GM06990 (cell line): ENCODE measurements around the gene ZFAND3.

ENCODE experiments used
- DNase-seq: peaks from one replicate; pipeline ENCODE4 v3.0.0-alpha.2; 2011; ENCODE audit not compliant: insufficient read length; ENCODE audit errors: extremely low read depth
- H3K27me3 ChIP-seq: replicated peaks from 2 replicates; pipeline ENCODE4 v1.6.0; 2011; ENCODE audit warnings: low read length; ENCODE audit not compliant: control insufficient read depth, insufficient read depth
- H3K36me3 ChIP-seq: 2 replicates; pipeline ENCODE4 v1.5.1; 2011; ENCODE audit warnings: low read length; ENCODE audit not compliant: control insufficient read depth, insufficient read depth
- H3K4me3 ChIP-seq: replicated peaks from 2 replicates; pipeline ENCODE4 v1.5.1; 2011; ENCODE audit warnings: low read depth, mild to moderate bottlenecking, control low read depth, low read length
- TF ChIP-seq, protein P1 (sequence below): IDR thresholded peaks from 2 replicates; pipeline ENCODE4 v1.5.1; 2011; ENCODE audit warnings: low read length, control low read depth, mild to moderate bottlenecking, inconsistent platforms; ENCODE audit not compliant: insufficient read depth, poor library complexity, severe bottlenecking

The ZFAND3 gene

DNA sequence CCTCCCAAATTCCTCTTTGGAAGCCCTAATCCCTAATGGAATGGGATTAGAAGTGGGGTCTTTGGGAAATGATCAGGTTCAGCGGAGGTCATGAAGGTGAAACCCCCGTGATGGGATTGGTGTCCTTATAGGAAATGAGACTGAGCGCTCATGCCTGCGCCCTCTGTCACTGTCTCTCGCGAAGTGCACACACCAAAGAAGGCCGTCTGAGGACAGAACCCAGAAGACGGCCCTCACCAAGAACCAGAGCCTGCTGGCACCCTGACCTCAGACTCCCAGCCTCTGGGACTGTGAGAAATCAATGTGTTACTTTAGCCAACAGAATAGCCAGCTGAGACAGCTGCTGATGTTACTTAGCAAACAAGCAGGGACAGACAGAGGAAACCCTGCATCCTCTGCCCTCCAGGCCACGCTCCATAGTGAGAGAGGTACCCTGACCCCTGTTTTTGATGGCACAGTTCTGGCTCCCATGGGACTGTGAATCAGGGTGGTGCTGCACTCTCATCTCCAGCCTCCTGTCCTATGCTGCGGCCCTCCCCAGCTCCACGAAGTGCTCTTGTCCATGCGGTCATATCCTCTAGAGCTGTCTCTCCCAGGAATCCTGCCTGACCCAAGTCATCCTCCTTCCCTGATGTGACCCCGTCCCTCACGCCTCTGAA lies 369.3 kb downstream of the ZFAND3 start:
- no peaks in the 10 kb centered on the region for H3K27me3 ChIP-seq
- no peaks in the 10 kb centered on the region for H3K36me3 ChIP-seq
- H3K4me3 ChIP-seq, result no peak overlapping the region
- DNase-seq, result no peak
- TF ChIP-seq, protein P1, sequence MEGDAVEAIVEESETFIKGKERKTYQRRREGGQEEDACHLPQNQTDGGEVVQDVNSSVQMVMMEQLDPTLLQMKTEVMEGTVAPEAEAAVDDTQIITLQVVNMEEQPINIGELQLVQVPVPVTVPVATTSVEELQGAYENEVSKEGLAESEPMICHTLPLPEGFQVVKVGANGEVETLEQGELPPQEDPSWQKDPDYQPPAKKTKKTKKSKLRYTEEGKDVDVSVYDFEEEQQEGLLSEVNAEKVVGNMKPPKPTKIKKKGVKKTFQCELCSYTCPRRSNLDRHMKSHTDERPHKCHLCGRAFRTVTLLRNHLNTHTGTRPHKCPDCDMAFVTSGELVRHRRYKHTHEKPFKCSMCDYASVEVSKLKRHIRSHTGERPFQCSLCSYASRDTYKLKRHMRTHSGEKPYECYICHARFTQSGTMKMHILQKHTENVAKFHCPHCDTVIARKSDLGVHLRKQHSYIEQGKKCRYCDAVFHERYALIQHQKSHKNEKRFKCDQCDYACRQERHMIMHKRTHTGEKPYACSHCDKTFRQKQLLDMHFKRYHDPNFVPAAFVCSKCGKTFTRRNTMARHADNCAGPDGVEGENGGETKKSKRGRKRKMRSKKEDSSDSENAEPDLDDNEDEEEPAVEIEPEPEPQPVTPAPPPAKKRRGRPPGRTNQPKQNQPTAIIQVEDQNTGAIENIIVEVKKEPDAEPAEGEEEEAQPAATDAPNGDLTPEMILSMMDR, result no peak

DNA sequence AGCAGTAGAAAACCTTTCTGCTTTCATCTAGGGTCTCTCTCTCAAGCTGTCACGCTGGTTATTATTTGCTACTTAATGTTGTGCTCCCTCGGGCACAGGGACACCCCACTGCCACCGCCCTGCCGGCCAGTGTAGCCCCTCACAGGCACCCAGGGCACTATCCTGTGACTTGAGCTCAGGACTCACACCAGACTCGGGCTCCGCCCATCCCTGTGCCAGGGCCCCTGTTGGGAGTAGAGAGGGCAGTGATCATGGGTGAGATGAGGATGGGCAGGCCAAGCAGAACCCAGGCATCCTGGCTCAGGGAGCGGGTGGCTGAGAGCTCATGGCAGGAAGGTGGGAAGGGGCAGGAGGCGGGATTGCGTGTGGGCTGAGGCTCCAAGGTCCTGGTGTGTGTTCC lies 371.9 kb downstream of the ZFAND3 start:
- DNase-seq, result no peak
- TF ChIP-seq, protein P1, result no peak
- Histone ChIP-seq H3K36me3 (no peaks in the 10 kb centered on the region), H3K27me3 (no peaks in the 10 kb centered on the region), H3K4me3 (no peak overlapping the region)

DNA sequence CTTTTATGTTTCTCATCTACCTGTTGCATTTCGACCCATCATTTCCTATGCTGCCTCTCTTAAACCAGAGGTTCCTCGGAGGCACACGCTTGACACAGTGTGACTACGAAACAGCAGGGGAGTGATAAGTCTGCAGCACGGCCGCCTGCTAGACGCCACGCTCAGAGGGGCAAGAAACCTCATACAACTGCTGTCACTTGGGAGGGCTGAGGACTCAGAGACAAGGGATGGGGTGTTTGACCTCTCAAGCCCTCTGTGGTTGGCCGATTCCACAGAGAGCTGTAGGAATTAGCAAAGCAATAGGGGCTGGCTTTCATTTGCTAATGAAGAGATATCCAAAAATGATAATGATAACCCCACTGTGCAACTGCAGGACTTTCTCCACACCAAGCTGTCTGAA lies 372.5 kb downstream of the ZFAND3 start:
- TF ChIP-seq, protein P1, result no peak
- H3K4me3 ChIP-seq, result no peak overlapping the region
- H3K27me3 ChIP-seq, result no peaks in the 10 kb centered on the region
- no peaks in the 10 kb centered on the region for H3K36me3 ChIP-seq
- DNase-seq, result no peak

DNA sequence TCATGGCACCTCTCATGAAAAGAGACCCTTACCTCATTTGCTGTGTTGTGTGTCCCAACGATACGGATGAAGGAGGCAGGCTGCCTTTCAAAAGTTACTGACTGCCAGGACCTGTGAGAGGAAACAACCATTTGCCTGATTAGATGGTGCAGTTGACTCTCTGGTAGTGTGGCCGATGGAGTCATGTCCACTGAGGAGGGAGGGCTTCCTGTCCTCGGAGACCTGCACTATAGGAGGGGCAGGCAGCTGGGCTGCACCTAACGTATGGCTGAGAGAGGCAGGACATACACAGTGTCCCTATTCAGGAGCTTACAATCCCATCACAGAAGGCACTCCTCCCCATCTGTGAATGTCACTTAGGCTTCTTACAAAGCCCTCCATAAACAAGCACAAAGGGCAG lies 373.0 kb downstream of the ZFAND3 start:
- H3K36me3 ChIP-seq, result no peaks in the 10 kb centered on the region
- no peak overlapping the region for H3K4me3 ChIP-seq
- no peaks in the 10 kb centered on the region for H3K27me3 ChIP-seq
- TF ChIP-seq, protein P1, result no peak
- no peak for DNase-seq

DNA sequence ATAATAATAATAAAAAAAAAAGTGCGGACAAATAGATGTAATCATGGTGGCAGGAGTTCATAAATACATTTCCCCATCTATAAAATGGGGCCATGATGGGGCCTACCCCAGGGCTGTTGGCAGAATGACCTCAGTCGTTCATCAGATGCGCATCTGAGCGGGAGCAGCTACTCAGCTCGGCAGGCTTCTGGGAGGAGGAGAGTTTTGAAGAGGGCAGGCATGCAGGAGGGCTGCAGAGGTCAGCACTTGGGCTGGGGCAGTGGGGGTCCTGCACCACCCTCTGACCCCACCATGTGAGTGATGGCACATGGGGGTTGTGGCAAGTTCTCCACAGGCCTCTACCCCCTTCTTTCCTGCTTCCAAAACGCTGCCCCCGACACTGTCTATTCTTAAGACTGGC lies 373.5 kb downstream of the ZFAND3 start:
- TF ChIP-seq, protein P1, result no peak
- H3K36me3 ChIP-seq, result no peaks in the 10 kb centered on the region
- DNase-seq, result no peak
- H3K4me3 ChIP-seq, result no peak overlapping the region
- no peaks in the 10 kb centered on the region for H3K27me3 ChIP-seq
